GM20431 (cell line): Measurements from ENCODE around the gene THADA.
"Not testable (repeated sequence)": the region's sequence is repeated elsewhere in the genome, so short reads cannot be mapped to it uniquely, and the experiment has no call there.

Source experiments
- in situ Hi-C: fragments of 300-500 bp; cut with MseI, MboI; formaldehyde crosslinking; loops from one replicate; pipeline ENCODE4 v1.15.0; 2020; ENCODE audit warnings: low sequenced_read_pairs; ENCODE audit not compliant: unreplicated experiment

THADA gene

GRCh38 chr2:43210125-43210466 lies 385.7 kb downstream of the THADA start:
- in situ Hi-C loops: no loop called here

GRCh38 chr2:43209204-43209717 lies 386.6 kb downstream of the THADA start:
- in situ Hi-C loops: no loop called here

- in situ Hi-C loops: no loop called here
Measured at GRCh38 chr2:43207553-43208300, 388.1 kb downstream of the THADA start.

DNA sequence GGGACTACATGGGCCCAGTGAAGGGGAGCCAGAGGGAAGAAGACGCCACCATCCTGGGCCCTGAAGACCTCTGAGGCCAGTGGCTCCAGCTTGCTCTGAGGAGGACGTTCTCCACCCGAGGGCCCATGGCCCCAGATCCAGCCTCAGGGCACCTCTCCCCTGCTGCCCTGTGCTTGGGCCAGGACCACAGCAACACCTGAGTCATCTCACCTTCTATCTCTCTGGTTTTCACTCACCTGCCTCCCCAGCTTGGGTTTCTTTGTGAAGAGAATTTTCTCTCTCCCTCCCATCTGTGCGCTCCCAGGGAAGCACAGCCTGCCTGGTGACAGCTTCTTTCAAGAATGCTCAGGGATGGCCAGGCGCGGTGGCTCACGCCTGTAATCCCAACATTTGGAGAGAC lies 389.2 kb downstream of the THADA start:
- in situ Hi-C loops: no loop called here

DNA sequence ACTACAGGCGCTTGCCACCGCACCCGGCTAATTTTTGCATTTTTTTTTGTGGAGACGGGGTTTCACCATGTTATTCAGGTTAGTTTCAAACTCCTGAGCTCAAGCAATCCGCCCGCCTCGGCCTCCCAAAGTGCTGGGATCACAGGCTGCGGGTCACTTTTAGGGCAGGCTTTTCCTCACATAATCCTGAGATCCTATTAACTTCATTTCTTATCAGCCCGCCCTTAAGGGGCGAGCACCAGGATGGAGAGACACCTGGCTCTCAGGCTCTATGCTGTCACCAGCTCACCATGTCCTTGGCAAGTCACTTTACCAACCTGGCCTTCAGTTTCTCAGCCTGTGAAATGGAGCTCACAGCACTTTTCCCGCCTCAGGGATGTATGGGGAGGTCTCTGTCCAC lies 392.5 kb downstream of the THADA start:
- in situ Hi-C loops: no loop called here

DNA sequence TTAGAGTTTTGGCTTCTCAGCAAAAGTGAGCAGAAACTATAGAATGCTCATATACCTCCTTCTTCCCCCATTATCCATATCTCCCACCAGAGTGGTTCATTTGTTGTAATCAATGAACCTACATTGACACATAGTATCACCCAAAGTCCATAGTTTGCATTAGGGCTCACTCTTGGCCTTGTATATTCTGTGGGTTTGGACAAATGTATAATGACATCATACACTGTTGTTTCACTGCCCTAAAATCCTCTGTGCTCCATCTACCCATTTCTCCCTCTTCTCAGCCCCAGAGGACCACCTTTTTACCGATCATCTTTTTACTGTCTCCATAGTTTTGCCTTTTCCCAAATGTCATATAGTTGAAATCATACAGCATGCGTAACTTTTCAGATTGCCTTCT lies 393.5 kb downstream of the THADA start:
- in situ Hi-C loops: no loop called here

GRCh38 chr2:43201497-43201896 lies 394.3 kb downstream of the THADA start:
- in situ Hi-C loops: no loop called here

GRCh38 chr2:43201016-43201415 lies 394.8 kb downstream of the THADA start:
- in situ Hi-C loops: no loop called here

GRCh38 chr2:43199492-43200488 lies 396.0 kb downstream of the THADA start:
- in situ Hi-C loops: no loop called here

GRCh38 chr2:43198263-43198662 lies 397.6 kb downstream of the THADA start:
- in situ Hi-C loops: no loop called here

- in situ Hi-C loops: no loop called here
Measured at GRCh38 chr2:43197588-43197896, 398.3 kb downstream of the THADA start.

DNA sequence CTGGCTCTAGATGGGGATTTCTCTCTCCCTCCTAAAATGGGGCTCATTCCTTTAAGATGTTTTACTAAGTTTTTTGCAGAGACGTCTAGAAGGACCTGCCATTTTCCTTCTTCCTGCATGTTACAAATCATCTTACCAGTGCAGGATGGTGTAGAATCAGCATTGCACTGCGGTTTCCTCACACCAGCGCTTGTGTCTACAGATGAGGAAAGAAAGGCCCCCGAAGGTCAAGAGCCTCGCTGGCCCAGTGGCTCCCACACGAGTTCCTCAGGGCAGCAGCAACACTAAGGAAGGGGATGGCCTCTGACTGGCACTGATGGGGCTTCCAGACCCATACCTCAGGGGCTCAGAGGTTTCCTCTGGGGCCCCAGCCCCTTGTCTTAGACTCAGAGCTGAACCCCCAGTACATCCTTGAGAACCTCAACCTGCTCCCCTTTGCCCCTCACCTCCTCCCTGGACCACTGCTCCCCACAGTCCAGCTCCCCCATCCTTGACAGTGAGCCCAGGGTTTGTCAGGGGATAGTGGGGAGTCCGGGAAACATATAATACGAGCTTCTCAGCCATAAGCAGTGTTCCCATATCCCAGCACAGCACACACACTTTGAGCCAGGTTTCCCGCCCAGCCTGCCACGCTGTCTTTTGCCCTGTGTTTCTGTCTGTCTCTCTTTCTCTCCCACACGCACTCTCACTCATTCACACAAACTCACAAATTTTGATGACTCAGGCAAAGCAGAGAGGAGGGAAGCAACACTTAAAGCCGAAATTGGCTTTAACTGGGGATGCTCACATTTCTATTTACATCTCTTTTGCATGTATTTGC lies 398.9 kb downstream of the THADA start:
- in situ Hi-C loops: no loop called here

- in situ Hi-C loops: no loop called here
Measured at GRCh38 chr2:43194121-43194869, 401.5 kb downstream of the THADA start.

- in situ Hi-C loops: no loop called here
Measured at GRCh38 chr2:43193652-43194120, 402.2 kb downstream of the THADA start.

GRCh38 chr2:43192744-43193651 lies 402.8 kb downstream of the THADA start:
- in situ Hi-C loops: no loop called here

- in situ Hi-C loops: no loop called here
Measured at GRCh38 chr2:43191947-43192516, 403.8 kb downstream of the THADA start.

- in situ Hi-C loops: no loop called here
Measured at GRCh38 chr2:43190311-43191052, 405.4 kb downstream of the THADA start.

- in situ Hi-C loops: not testable (repeated sequence)
Measured at GRCh38 chr2:43189861-43190260, 406.0 kb downstream of the THADA start.
